HCT116 (cell line): Measurements from ENCODE around the gene OR10AD1. TPM values are rescaled to one million over a fixed set of nuclear protein-coding genes. Genes with fewer than 3 reads are reported as not detected.

ENCODE experiments used
- ATAC-seq: fragments of 200-7000 bp; cut with Tn5 transposase; 2 replicates; pipeline ENCODE4 v1.9.1; 2020; ENCODE audit warnings: mild to moderate bottlenecking, moderate library complexity
- Bru-seq: library from RNA; stranded (reverse); fragments of 400-500 nt; gene quantifications from one replicate; lab custom pipeline; 2021; lab: Mats Ljungman, UMichigan
- BruChase-seq, 2 experiments: library from RNA; stranded (reverse); fragments of 400-500 nt; gene quantifications; one replicate each; lab custom pipeline; 2021; lab: Mats Ljungman, UMichigan
- BruUV-seq: library from RNA; stranded (reverse); fragments of 400-500 nt; replicated peaks from 2 replicates; lab custom pipeline; 2021; lab: Mats Ljungman, UMichigan
- CTCF ChIA-PET: fragments of 300-600 bp; sonication (Branson Sonifier 250); formaldehyde crosslinking; loops from one replicate; lab custom pipeline; 2021; ENCODE audit warnings: antibody characterized with exemption; lab: Charles Lee
- POLR2A ChIA-PET: fragments of 300-600, 350-600 bp; sonication (Branson Sonifier 250); formaldehyde crosslinking; loops from one replicate; lab custom pipeline; 2021; ENCODE audit warnings: antibody characterized with exemption; lab: Charles Lee
- RAD21 ChIA-PET, 2 experiments: fragments of 300-600 bp; sonication (Branson Sonifier 250); formaldehyde crosslinking; loops; one replicate each; lab custom pipeline; 2023; ENCODE audit warnings: low total read pairs in 2 of 2; ENCODE audit not compliant: uncharacterized antibody in 2 of 2, unreplicated experiment in 2 of 2, low non-redundant PET in 1 of 2; lab: Charles Lee
- DNase-seq: peaks from one replicate; pipeline ENCODE4 v3.0.0-alpha.2; 2010; ENCODE audit warnings: low read depth, low spot score
- H2AFZ ChIP-seq: fragments of 200-600 bp; shearing (Covaris generic), sonication (generic); 2 replicates; pipeline ENCODE4 v1.6.1; 2017; ENCODE audit warnings: low read depth, mixed run types, mixed read lengths, antibody characterized with exemption, low read length; ENCODE audit not compliant: poor library complexity, severe bottlenecking
- H3K27ac ChIP-seq: 2 replicates; pipeline ENCODE4 v1.5.1; 2012; ENCODE audit warnings: low read depth, low read length
- H3K27me3 ChIP-seq: fragments of 200-600 bp; sonication (generic); 2 replicates; pipeline ENCODE4 v1.6.1; 2016; ENCODE audit warnings: mixed run types, low read length, mixed read lengths; ENCODE audit not compliant: insufficient read depth
- H3K36me3 ChIP-seq, 2 experiments: fragments of 200-500 bp in 1 of 2; fragments of 200-600 bp in 1 of 2; sonication (Bioruptor generic) in 1 of 2; sonication (generic) in 1 of 2; 2 replicates each; pipeline versions ENCODE4 v1.5.1 to v1.6.1; 2014 to 2016; ENCODE audit warnings: low read length in 2 of 2, inconsistent platforms in 1 of 2, mixed read lengths in 1 of 2, mixed run types in 1 of 2; ENCODE audit not compliant: insufficient read depth in 2 of 2, control insufficient read depth in 1 of 2
- H3K4me1 ChIP-seq, 2 experiments: fragments of 200-600 bp in 1 of 2; sonication (generic) in 1 of 2; 2 replicates each; pipeline versions ENCODE4 v1.5.1 to v1.6.1; 2012 to 2017; ENCODE audit warnings: low read length in 2 of 2, inconsistent platforms in 1 of 2, mild to moderate bottlenecking in 1 of 2, mixed read lengths in 1 of 2, mixed run types in 1 of 2, moderate library complexity in 1 of 2; ENCODE audit not compliant: insufficient read depth in 2 of 2, control insufficient read depth in 1 of 2
- H3K4me2 ChIP-seq: fragments of 200-600 bp; sonication (generic); 2 replicates; pipeline ENCODE4 v1.6.1; 2017; ENCODE audit warnings: mixed run types, low read length, mixed read lengths
- H3K4me3 ChIP-seq, 2 experiments: fragments of 200-600 bp in 1 of 2; sonication (generic) in 1 of 2; replicated peaks in 1 of 2; 2 replicates each; pipeline ENCODE4 v1.5.1; 2011 to 2016; ENCODE audit warnings: low read length in 2 of 2, control low read depth in 1 of 2, low read depth in 1 of 2, mild to moderate bottlenecking in 1 of 2, mixed read lengths in 1 of 2, mixed run types in 1 of 2
- H3K79me2 ChIP-seq: fragments of 200-600 bp; sonication (generic); 2 replicates; pipeline ENCODE4 v1.6.1; 2017; ENCODE audit warnings: mild to moderate bottlenecking, mixed run types, low read length, moderate library complexity, mixed read lengths; ENCODE audit not compliant: insufficient read depth
- H3K9ac ChIP-seq: fragments of 200-600 bp; sonication (generic); 2 replicates; pipeline ENCODE4 v1.6.1; 2016; ENCODE audit warnings: low read length, mixed read lengths
- H3K9me2 ChIP-seq: fragments of 200-600 bp; sonication (generic), shearing (Covaris generic); 2 replicates; pipeline ENCODE4 v1.6.1; 2017; ENCODE audit warnings: mixed run types, mild to moderate bottlenecking, moderate library complexity; ENCODE audit not compliant: insufficient read depth
- H3K9me3 ChIP-seq, 2 experiments: fragments of 200-500 bp in 1 of 2; fragments of 200-600 bp in 1 of 2; sonication (Bioruptor generic) in 1 of 2; sonication (generic) in 1 of 2; 2 replicates each; pipeline ENCODE4 v1.6.1; 2014 to 2017; ENCODE audit warnings: low read length in 2 of 2, mixed read lengths in 2 of 2, inconsistent platforms in 1 of 2, low read depth in 1 of 2, mild to moderate bottlenecking in 1 of 2, mixed run types in 1 of 2, moderate library complexity in 1 of 2; ENCODE audit not compliant: control insufficient read depth in 1 of 2, insufficient read depth in 1 of 2
- H4K20me1 ChIP-seq: fragments of 200-600 bp; sonication (generic), shearing (Covaris generic); 2 replicates; pipeline ENCODE4 v1.6.1; 2017; ENCODE audit warnings: mixed run types, mild to moderate bottlenecking, moderate library complexity; ENCODE audit not compliant: insufficient read depth
- EGR1 ChIP-seq: IDR thresholded peaks from 2 replicates; pipeline ENCODE4 v1.6.1; 2012; ENCODE audit warnings: low read depth
- EZH2 ChIP-seq: fragments of 200-600 bp; sonication (generic); IDR thresholded peaks from 2 replicates; pipeline ENCODE4 v1.6.1; 2017; ENCODE audit warnings: antibody characterized with exemption, mixed run types
- JUND ChIP-seq: IDR thresholded peaks from 2 replicates; pipeline ENCODE4 v1.6.1; 2012
- POLR2AphosphoS5 ChIP-seq: IDR thresholded peaks from 2 replicates; pipeline ENCODE4 v1.6.1; 2011; ENCODE audit warnings: mild to moderate bottlenecking, low read depth, low read length, moderate library complexity
- RAD21 ChIP-seq: IDR thresholded peaks from 2 replicates; pipeline ENCODE4 v1.6.1; 2012; ENCODE audit warnings: low read depth, mild to moderate bottlenecking
- TCF7L2 ChIP-seq: IDR thresholded peaks from 2 replicates; pipeline ENCODE4 v1.7.0; 2011; ENCODE audit warnings: borderline replicate concordance, inconsistent platforms; ENCODE audit not compliant: insufficient read depth, insufficient read length; ENCODE audit errors: extremely low read depth
- YY1 ChIP-seq: IDR thresholded peaks from 2 replicates; pipeline ENCODE4 v1.6.1; 2011; ENCODE audit warnings: low read length, low read depth, moderate library complexity, mild to moderate bottlenecking; ENCODE audit not compliant: insufficient replicate concordance; ENCODE audit errors: extremely low read depth
- ZNF274 ChIP-seq: fragments of 200-500 bp; sonication (Bioruptor generic); IDR thresholded peaks from 2 replicates; pipeline ENCODE4 v1.6.1; 2014; ENCODE audit warnings: mild to moderate bottlenecking, low read depth, low read length, inconsistent platforms
- intact Hi-C: fragments of 100-400 bp; cut with micrococcal nuclease; formaldehyde crosslinking; loops from 2 replicates; pipeline ENCODE4 v1.10.0; 2022
- long read RNA-seq: library from polyadenylated mRNA; unstranded; transcript quantifications from one replicate; pipeline ENCODE4 v2.0.0, GENCODE V29; 2021; ENCODE audit not compliant: unreplicated experiment
- polyA plus RNA-seq: library from polyadenylated mRNA; unstranded; fragments of >200 nt; gene quantifications from 2 replicates; pipeline ENCODE4 v1.2.1, GENCODE V29; 2012; ENCODE audit warnings: missing spikeins
- total RNA-seq: library from RNA; stranded (reverse); gene quantifications from one replicate; pipeline ENCODE4 v1.2.1, GENCODE V29; 2021; ENCODE audit not compliant: unreplicated experiment
- TF ChIP-seq, protein P1 (sequence below): IDR thresholded peaks from 2 replicates; pipeline ENCODE4 v1.6.1; 2012
- TF ChIP-seq, protein P2 (sequence below), 3 experiments: fragments of 200-600 bp in 1 of 3; sonication (generic) in 1 of 3; IDR thresholded peaks in 2 of 3; conservative IDR thresholded peaks in 1 of 3; 2 replicates each; pipeline ENCODE4 v1.5.1; 2012 to 2017; ENCODE audit warnings: low read depth in 2 of 3, low read length in 2 of 3, antibody characterized with exemption in 1 of 3, borderline replicate concordance in 1 of 3, control low read depth in 1 of 3, mild to moderate bottlenecking in 1 of 3, mixed read lengths in 1 of 3, mixed run types in 1 of 3, moderate library complexity in 1 of 3; ENCODE audit not compliant: insufficient read depth in 1 of 3
- TF ChIP-seq, protein P3 (sequence below): IDR thresholded peaks from 2 replicates; pipeline ENCODE4 v1.6.1; 2012

The OR10AD1 gene, protein sequence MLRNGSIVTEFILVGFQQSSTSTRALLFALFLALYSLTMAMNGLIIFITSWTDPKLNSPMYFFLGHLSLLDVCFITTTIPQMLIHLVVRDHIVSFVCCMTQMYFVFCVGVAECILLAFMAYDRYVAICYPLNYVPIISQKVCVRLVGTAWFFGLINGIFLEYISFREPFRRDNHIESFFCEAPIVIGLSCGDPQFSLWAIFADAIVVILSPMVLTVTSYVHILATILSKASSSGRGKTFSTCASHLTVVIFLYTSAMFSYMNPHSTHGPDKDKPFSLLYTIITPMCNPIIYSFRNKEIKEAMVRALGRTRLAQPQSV
- total RNA-seq (not detected), Bru-seq, nascent RNA (not detected), BruChase-seq, experiment 1, labeled RNA remaining after a 6-hour chase (not detected), BruChase-seq, experiment 2, labeled RNA remaining after a 2-hour chase (not detected)
- not detected in 2 replicates for polyA plus RNA-seq
- long read RNA-seq = 0 reads

DNA sequence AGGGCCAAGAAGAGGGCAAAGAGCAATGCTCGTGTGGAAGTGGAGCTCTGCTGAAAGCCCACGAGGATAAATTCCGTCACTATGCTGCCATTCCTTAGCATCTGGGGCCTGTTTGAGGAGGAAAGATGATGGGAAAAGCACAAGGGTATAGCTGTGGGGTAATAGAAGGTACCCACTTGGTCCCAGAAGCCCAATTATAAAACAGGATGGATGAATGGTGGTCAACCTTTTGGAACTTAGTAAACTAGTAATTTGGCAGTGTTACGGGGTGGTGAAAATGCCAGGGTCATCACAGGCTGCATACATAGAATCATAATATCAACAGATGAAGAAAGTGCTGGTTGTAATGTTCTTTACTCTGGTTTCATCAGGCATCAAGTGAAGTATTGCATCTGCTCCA is at the start of gene OR10AD1:
OR10AD1 (minus strand) TSS at position 101 of the 400 bp plus-strand sequence; CDS start at position 101, 0 bp downstream.
- intact Hi-C loops = no loop called here
- no peaks in the 10 kb centered on the region for H4K20me1 ChIP-seq
- BruUV-seq = no TSS peak
- peaks cover 5 to 7% of the 10 kb centered on the region in 2 experiments; a peak in 3 of 4 replicates for H3K4me1 ChIP-seq
- no peak within 1 kb of the TSS for H3K9ac ChIP-seq
- H3K27ac ChIP-seq = no peak within 1 kb of the TSS
- CTCF ChIA-PET = no interaction called here
- 0 out of 4 replicates have a peak, but pooled peaks cover 0 to 5% of the 10 kb centered on the region in 2 experiments for H3K9me3 ChIP-seq
- no peaks in the 10 kb centered on the region for H3K9me2 ChIP-seq
- no peak for ATAC-seq
- H3K27me3 ChIP-seq = no peaks in the 10 kb centered on the region
- TF ChIP-seq JUND = no peak
- TF ChIP-seq, protein P1, sequence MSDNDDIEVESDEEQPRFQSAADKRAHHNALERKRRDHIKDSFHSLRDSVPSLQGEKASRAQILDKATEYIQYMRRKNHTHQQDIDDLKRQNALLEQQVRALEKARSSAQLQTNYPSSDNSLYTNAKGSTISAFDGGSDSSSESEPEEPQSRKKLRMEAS = no peak
- TF ChIP-seq TCF7L2 = no peak
- no peak for TF ChIP-seq ZNF274
- TF ChIP-seq RAD21 = no peak
- TF ChIP-seq, all 23 proteins: peak for 0
- Histone ChIP-seq H3K79me2 (no peaks in the 10 kb centered on the region), H2AFZ (no peak within 1 kb of the TSS), H3K36me3 (no peaks in the 10 kb centered on the region), H3K4me2 (no peak within 1 kb of the TSS), H3K4me3 (no peak within 1 kb of the TSS)
- ChIA-PET POLR2A (no interaction called here), RAD21 (no interaction called here)
- DNase-seq = no peak

DNA sequence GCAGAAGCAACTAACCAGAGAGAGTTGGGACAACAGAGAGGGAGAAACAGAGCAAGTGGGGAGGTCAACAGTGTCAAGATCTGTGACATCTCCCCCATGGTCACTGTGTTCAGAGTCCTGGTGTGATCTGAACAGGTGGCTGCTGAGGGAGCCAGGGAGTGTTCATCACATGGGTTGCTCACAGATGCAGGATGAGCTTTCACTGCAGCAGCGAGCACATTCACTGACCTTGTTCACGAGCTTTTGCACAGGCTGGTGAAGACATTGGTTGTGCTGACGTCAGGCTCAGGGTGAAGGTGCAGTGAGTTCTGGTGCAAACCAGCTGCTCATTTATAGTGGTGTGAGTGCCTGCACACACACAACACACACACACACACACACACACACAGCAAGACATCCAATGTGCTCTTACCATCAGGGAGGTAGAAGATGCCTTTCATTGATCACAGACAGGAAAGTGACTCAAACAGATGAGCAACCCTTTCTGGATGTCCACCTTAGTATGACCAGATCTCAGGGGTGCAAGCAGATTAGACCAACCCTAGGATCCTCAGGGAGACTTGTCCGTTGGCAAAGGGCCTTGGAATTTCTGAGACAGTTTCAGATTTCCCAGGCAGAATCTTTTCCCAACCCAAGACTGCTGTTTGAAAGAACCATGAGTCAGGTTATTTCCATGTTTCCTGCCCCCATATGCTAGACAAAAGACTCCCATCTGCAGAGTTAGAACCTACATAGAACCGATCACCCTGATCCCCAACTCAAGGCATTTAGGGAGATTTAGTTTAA is 44.3 kb upstream of the OR10AD1 start:
- no peak overlapping the region for H3K4me3 ChIP-seq
- H3K4me1 ChIP-seq = no peaks in the 10 kb centered on the region
- H3K9ac ChIP-seq = no peak overlapping the region
- ChIA-PET CTCF (no interaction called here), RAD21 (no interaction called here), POLR2A (no interaction called here)
- ATAC-seq (no peak), DNase-seq (no peak)
- H3K4me2 ChIP-seq = no peak overlapping the region
- no peaks in the 10 kb centered on the region for H3K36me3 ChIP-seq
- intact Hi-C loops = no loop called here
- no peak overlapping the region for H3K27ac ChIP-seq
- H3K79me2 ChIP-seq = no peaks in the 10 kb centered on the region
- H2AFZ ChIP-seq = no peak overlapping the region
- no peaks in the 10 kb centered on the region for H3K9me2 ChIP-seq
- H4K20me1 ChIP-seq = no peaks in the 10 kb centered on the region
- no TSS peak for BruUV-seq
- H3K27me3 ChIP-seq = no peaks in the 10 kb centered on the region
- TF ChIP-seq YY1 (no peak), EZH2 (no peak), POLR2AphosphoS5 (no peak), EGR1 (no peak)
- TF ChIP-seq, protein P2, sequence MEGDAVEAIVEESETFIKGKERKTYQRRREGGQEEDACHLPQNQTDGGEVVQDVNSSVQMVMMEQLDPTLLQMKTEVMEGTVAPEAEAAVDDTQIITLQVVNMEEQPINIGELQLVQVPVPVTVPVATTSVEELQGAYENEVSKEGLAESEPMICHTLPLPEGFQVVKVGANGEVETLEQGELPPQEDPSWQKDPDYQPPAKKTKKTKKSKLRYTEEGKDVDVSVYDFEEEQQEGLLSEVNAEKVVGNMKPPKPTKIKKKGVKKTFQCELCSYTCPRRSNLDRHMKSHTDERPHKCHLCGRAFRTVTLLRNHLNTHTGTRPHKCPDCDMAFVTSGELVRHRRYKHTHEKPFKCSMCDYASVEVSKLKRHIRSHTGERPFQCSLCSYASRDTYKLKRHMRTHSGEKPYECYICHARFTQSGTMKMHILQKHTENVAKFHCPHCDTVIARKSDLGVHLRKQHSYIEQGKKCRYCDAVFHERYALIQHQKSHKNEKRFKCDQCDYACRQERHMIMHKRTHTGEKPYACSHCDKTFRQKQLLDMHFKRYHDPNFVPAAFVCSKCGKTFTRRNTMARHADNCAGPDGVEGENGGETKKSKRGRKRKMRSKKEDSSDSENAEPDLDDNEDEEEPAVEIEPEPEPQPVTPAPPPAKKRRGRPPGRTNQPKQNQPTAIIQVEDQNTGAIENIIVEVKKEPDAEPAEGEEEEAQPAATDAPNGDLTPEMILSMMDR (IDR thresholded peaks at IDR 0.05 in 2 of 3, conservative IDR thresholded peaks at IDR 0.05 in 1 of 3; ENCODE audit: borderline replicate concordance in 1 of 3, insufficient read depth in 1 of 3, low read depth in 2 of 3, low read length in 2 of 3) = no peak
- TF ChIP-seq, protein P3, sequence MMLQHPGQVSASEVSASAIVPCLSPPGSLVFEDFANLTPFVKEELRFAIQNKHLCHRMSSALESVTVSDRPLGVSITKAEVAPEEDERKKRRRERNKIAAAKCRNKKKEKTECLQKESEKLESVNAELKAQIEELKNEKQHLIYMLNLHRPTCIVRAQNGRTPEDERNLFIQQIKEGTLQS = no peak
- H3K9me3 ChIP-seq = peaks cover 0 to 3% of the 10 kb centered on the region in 2 experiments; a peak in 1 of 4 replicates
